ENCODE data around the gene NEK5. TPM values are rescaled to one million over a fixed set of nuclear protein-coding genes. Genes with fewer than 3 reads are reported as not detected.

NEK5 gene
- polyA plus RNA-seq, 1 donor (not counting 4 experiments of a cell fraction or from before 2014, with no cell fraction given), result 0.21 TPM

GRCh38 chr13:52003541-52003940 is 125.3 kb downstream of the NEK5 start:
- no peak overlapping the region for H3K4me3 ChIP-seq (ENCODE audit: control insufficient read depth in 2 of 3, extremely low read depth in 1 of 3, insufficient read depth in 2 of 3, low read depth in 1 of 3, low read length in 3 of 3)
- H3K27ac ChIP-seq (ENCODE audit: control insufficient read depth, insufficient read depth, low read length), result no peak overlapping the region
- H3K27me3 ChIP-seq (ENCODE audit: control insufficient read depth, extremely low read depth, insufficient read depth, low read length), result peaks cover 7% of the 10 kb centered on the region
- dilution Hi-C loops (cut with MboI; ENCODE audit: extremely low pct_ligation_motif_present, low sequenced_read_pairs), result no loop called here
- DNase-seq (ENCODE audit: low read depth, low spot score) (no peak), FAIRE-seq (no peak)
- H2AFZ ChIP-seq (ENCODE audit: control insufficient read depth, low read length), result no peak overlapping the region
- TF ChIP-seq CTCF (optimal IDR thresholded peaks at IDR 0.05 in 1 of 3, IDR thresholded peaks at IDR 0.05 in 1 of 3, conservative IDR thresholded peaks at IDR 0.05 in 1 of 3; ENCODE audit: extremely low read depth in 1 of 3, insufficient read depth in 2 of 3, low read length in 3 of 3), result no peak
- TF ChIP-seq EZH2 (IDR thresholded peaks at IDR 0.05; ENCODE audit: low read length), result no peak
- H3K4me1 ChIP-seq (ENCODE audit: control insufficient read depth, extremely low read depth, insufficient read depth, low read length), result peaks cover 14% of the 10 kb centered on the region
- no peaks in the 10 kb centered on the region for H3K36me3 ChIP-seq (ENCODE audit: control insufficient read depth in 2 of 2, extremely low read depth in 1 of 2, insufficient read depth in 2 of 2, low read length in 2 of 2)
- no peaks in the 10 kb centered on the region for H3K9me3 ChIP-seq (ENCODE audit: control insufficient read depth, low read depth, low read length)
- no peak overlapping the region for H3K4me2 ChIP-seq (ENCODE audit: control insufficient read depth, extremely low read depth, insufficient read depth, low read depth, low read length)
- H3K9me1 ChIP-seq (ENCODE audit: control insufficient read depth, extremely low read depth, insufficient read depth, low read length), result no peaks in the 10 kb centered on the region
- no peaks in the 10 kb centered on the region for H3K79me2 ChIP-seq (ENCODE audit: control insufficient read depth, insufficient read depth, low read length)
- H3K9ac ChIP-seq (ENCODE audit: control insufficient read depth, extremely low read depth, insufficient read depth, low read length), result no peak overlapping the region
- H4K20me1 ChIP-seq (ENCODE audit: control insufficient read depth, extremely low read depth, insufficient read depth, low read length), result no peaks in the 10 kb centered on the region

- H3K4me3 ChIP-seq (ENCODE audit: control insufficient read depth in 2 of 3, extremely low read depth in 1 of 3, insufficient read depth in 2 of 3, low read depth in 1 of 3, low read length in 3 of 3), result no peak overlapping the region
- no peak overlapping the region for H3K4me2 ChIP-seq (ENCODE audit: control insufficient read depth, extremely low read depth, insufficient read depth, low read depth, low read length)
- no peak overlapping the region for H3K27ac ChIP-seq (ENCODE audit: control insufficient read depth, insufficient read depth, low read length)
- no peaks in the 10 kb centered on the region for H3K9me1 ChIP-seq (ENCODE audit: control insufficient read depth, extremely low read depth, insufficient read depth, low read length)
- FAIRE-seq, result no peak
- no peak overlapping the region for H2AFZ ChIP-seq (ENCODE audit: control insufficient read depth, low read length)
- H3K36me3 ChIP-seq (ENCODE audit: control insufficient read depth in 2 of 2, extremely low read depth in 1 of 2, insufficient read depth in 2 of 2, low read length in 2 of 2), result no peaks in the 10 kb centered on the region
- peaks cover 12% of the 10 kb centered on the region for H3K27me3 ChIP-seq (ENCODE audit: control insufficient read depth, extremely low read depth, insufficient read depth, low read length)
- no peaks in the 10 kb centered on the region for H3K9me3 ChIP-seq (ENCODE audit: control insufficient read depth, low read depth, low read length)
- dilution Hi-C loops (cut with MboI; ENCODE audit: extremely low pct_ligation_motif_present, low sequenced_read_pairs), result no loop called here
- H3K9ac ChIP-seq (ENCODE audit: control insufficient read depth, extremely low read depth, insufficient read depth, low read length), result no peak overlapping the region
- no peak for DNase-seq (ENCODE audit: low read depth, low spot score)
- H3K79me2 ChIP-seq (ENCODE audit: control insufficient read depth, insufficient read depth, low read length), result no peaks in the 10 kb centered on the region
- no peaks in the 10 kb centered on the region for H4K20me1 ChIP-seq (ENCODE audit: control insufficient read depth, extremely low read depth, insufficient read depth, low read length)
- peaks cover 14% of the 10 kb centered on the region for H3K4me1 ChIP-seq (ENCODE audit: control insufficient read depth, extremely low read depth, insufficient read depth, low read length)
- TF ChIP-seq EZH2 (IDR thresholded peaks at IDR 0.05; ENCODE audit: low read length) (no peak), CTCF (optimal IDR thresholded peaks at IDR 0.05 in 1 of 3, IDR thresholded peaks at IDR 0.05 in 1 of 3, conservative IDR thresholded peaks at IDR 0.05 in 1 of 3; ENCODE audit: extremely low read depth in 1 of 3, insufficient read depth in 2 of 3, low read length in 3 of 3) (no peak)
Observed at GRCh38 chr13:52002361-52002760, 126.5 kb downstream of the NEK5 start.
